ENCODE data around the gene UBE2Q2. TPM values are rescaled to one million over a fixed set of nuclear protein-coding genes. Genes with fewer than 3 reads are reported as not detected.
"Not testable (repeated sequence)": the region's sequence is repeated elsewhere in the genome, so short reads cannot be mapped to it uniquely, and the experiment has no call there.

UBE2Q2 gene
- polyA plus RNA-seq, 1 of the 3 experiments (the other 2 are of a cell fraction), result 14.5 TPM

- peaks cover 77% of the 10 kb centered on the region for H3K79me2 ChIP-seq (ENCODE audit: insufficient read depth)
- CTCF ChIA-PET, result interaction anchor here (1.0 kb wide), 1 partner anchor 65 kb away, joined by 3 read pairs; no protein-coding TSS in a partner anchor
These were observed 22.8 kb downstream of the UBE2Q2 start for GRCh38 chr15:75866045-75866444.

GRCh38 chr15:75866916-75867315, 23.7 kb downstream of the UBE2Q2 start:
- Histone ChIP-seq H3K4me2 (no peak overlapping the region), H3K27ac (ENCODE audit: low read depth in 2 of 2, low read length in 1 of 2) (no peak overlapping the region), H3K36me3 (replicated peaks in 1 of 2; ENCODE audit: control insufficient read depth in 1 of 2, insufficient read depth in 2 of 2, low read length in 1 of 2) (peaks cover 15 to 60% of the 10 kb centered on the region in 2 experiments), H3K79me2 (ENCODE audit: insufficient read depth) (peaks cover 70% of the 10 kb centered on the region), H2AFZ (ENCODE audit: low read depth) (no peak overlapping the region), H3K9me3 (no peaks in the 10 kb centered on the region), H3K27me3 (ENCODE audit: insufficient read depth) (no peaks in the 10 kb centered on the region), H3F3A (replicated peaks; ENCODE audit: insufficient read depth) (peaks cover 3% of the 10 kb centered on the region), H3K9ac (no peak overlapping the region), H3K4me1 (ENCODE audit: control insufficient read depth in 1 of 2, insufficient read depth in 2 of 2, low read depth in 1 of 2, low read length in 1 of 2) (no peaks in the 10 kb centered on the region; a peak in 2 of 4 replicates), H3K9me2 (no peaks in the 10 kb centered on the region), H3K4me3 (ENCODE audit: low read depth in 2 of 2, low read length in 1 of 2) (no peak overlapping the region), H4K20me1 (ENCODE audit: insufficient read depth) (peaks cover 18% of the 10 kb centered on the region)
- ChIA-PET POLR2A (no interaction called here), CTCF (interaction anchor here (1.0 kb wide), 1 partner anchor 65 kb away, joined by 3 read pairs; no protein-coding TSS in a partner anchor)
- no peak for TF ChIP-seq ELF1 (IDR thresholded peaks at IDR 0.05)
- no peak for TF ChIP-seq MXI1 (IDR thresholded peaks at IDR 0.05; ENCODE audit: low read depth, low read length)
- TF ChIP-seq TCF12 (IDR thresholded peaks at IDR 0.05), result no peak
- DNase-seq, result no peak

More at GRCh38 chr15:75866045-75866444, 22.8 kb downstream of the UBE2Q2 start:
- H3K36me3 ChIP-seq (replicated peaks in 1 of 2; ENCODE audit: control insufficient read depth in 1 of 2, insufficient read depth in 2 of 2, low read length in 1 of 2), result peaks cover 17 to 59% of the 10 kb centered on the region in 2 experiments
- not testable (repeated sequence) for H3K4me1 ChIP-seq (ENCODE audit: control insufficient read depth in 1 of 2, insufficient read depth in 2 of 2, low read depth in 1 of 2, low read length in 1 of 2); H3K4me2 ChIP-seq; H3K9ac ChIP-seq; H3K9me2 ChIP-seq; H3K27me3 ChIP-seq (ENCODE audit: insufficient read depth); DNase-seq; H3F3A ChIP-seq (replicated peaks; ENCODE audit: insufficient read depth); H3K4me3 ChIP-seq (ENCODE audit: low read depth in 2 of 2, low read length in 1 of 2); H3K27ac ChIP-seq (ENCODE audit: low read depth in 2 of 2, low read length in 1 of 2); H2AFZ ChIP-seq (ENCODE audit: low read depth); H3K9me3 ChIP-seq
- H4K20me1 ChIP-seq (ENCODE audit: insufficient read depth), result peaks cover 19% of the 10 kb centered on the region
- POLR2A ChIA-PET, result interaction anchor here (1.5 kb wide), 1 partner anchor 23 kb away, joined by 4 read pairs; the partner anchor contains the start of gene UBE2Q2
- 74% methylated on average over 1 of the region's 1 CpG for WGBS (ENCODE audit: low lambda C conversion rate)

DNA sequence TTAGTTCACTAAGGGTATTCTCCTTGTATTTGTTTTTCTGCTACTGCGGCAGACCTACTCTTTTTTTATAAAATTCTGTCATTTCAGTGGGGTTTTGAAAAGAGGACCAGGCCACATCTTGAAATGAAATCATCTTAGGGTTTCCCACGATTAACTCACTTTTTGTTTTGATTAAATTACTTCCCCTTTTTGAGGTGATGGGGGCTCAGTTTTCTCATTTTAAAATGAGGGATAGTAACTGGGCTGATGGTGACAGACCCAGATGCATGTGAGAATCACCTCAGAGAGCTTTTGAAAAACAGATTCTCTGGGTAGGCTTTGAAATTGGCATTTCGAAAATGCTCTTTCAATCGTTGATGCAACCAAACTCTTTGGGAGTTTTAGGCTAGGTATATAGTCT, 24.2 kb downstream of the UBE2Q2 start:
- Histone ChIP-seq H3F3A (replicated peaks; ENCODE audit: insufficient read depth) (peaks cover 3% of the 10 kb centered on the region), H3K36me3 (replicated peaks in 1 of 2; ENCODE audit: control insufficient read depth in 1 of 2, insufficient read depth in 2 of 2, low read length in 1 of 2) (peaks cover 13 to 59% of the 10 kb centered on the region in 2 experiments), H3K9me3 (no peaks in the 10 kb centered on the region), H3K27me3 (ENCODE audit: insufficient read depth) (no peaks in the 10 kb centered on the region), H3K79me2 (ENCODE audit: insufficient read depth) (peaks cover 65% of the 10 kb centered on the region), H3K9me2 (no peaks in the 10 kb centered on the region), H4K20me1 (ENCODE audit: insufficient read depth) (peaks cover 18% of the 10 kb centered on the region), H3K4me1 (ENCODE audit: control insufficient read depth in 1 of 2, insufficient read depth in 2 of 2, low read depth in 1 of 2, low read length in 1 of 2) (no peaks in the 10 kb centered on the region; a peak in 2 of 4 replicates), H3K27ac (ENCODE audit: low read depth in 2 of 2, low read length in 1 of 2) (no peak overlapping the region; a peak in 1 of 4 replicates), H2AFZ (ENCODE audit: low read depth) (no peak overlapping the region), H3K4me2 (no peak overlapping the region), H3K9ac (no peak overlapping the region), H3K4me3 (ENCODE audit: low read depth in 2 of 2, low read length in 1 of 2) (no peak overlapping the region)
- no peak for TF ChIP-seq CHD2 (IDR thresholded peaks at IDR 0.05; ENCODE audit: low read length, partially characterized antibody)
- no peak for TF ChIP-seq GABPA (IDR thresholded peaks at IDR 0.05; ENCODE audit: low read depth)
- TF ChIP-seq RAD21 (IDR thresholded peaks at IDR 0.05; ENCODE audit: low read length), result no peak
- no peak for TF ChIP-seq FOXM1 (IDR thresholded peaks at IDR 0.05; ENCODE audit: low read depth)
- TF ChIP-seq EZH2phosphoT487 (IDR thresholded peaks at IDR 0.05; ENCODE audit: borderline replicate concordance, low read depth), result no peak
- no peak for DNase-seq
- 98% methylated on average over 4 of the region's 4 CpGs for WGBS (ENCODE audit: low lambda C conversion rate)
- ChIA-PET POLR2A (no interaction called here), CTCF (no interaction called here)
